HepG2 (cell line): Measurements from ENCODE around the gene MYO3B. TPM values are rescaled to one million over a fixed set of nuclear protein-coding genes. Genes with fewer than 3 reads are reported as not detected.

Experiments
- ATAC-seq: fragments of 200-7000 bp; cut with Tn5 transposase; 3 replicates; pipeline ENCODE4 v1.9.1; 2020; ENCODE audit warnings: mild to moderate bottlenecking, moderate library complexity
- BruUV-seq: library from RNA; stranded (reverse); fragments of 400-500 nt; replicated peaks from 2 replicates; lab custom pipeline; 2021; lab: Mats Ljungman, UMichigan
- CTCF ChIA-PET: fragments of 300-600 bp; formaldehyde crosslinking; extraction: SDS; loops from one replicate; lab custom pipeline; 2021; ENCODE audit warnings: low total read pairs, inconsistent platforms, low intra/inter-chr PET ratio; lab: Yijun Ruan, JAX
- POLR2A ChIA-PET: fragments of 350-600 bp; sonication (Branson Sonifier 250); formaldehyde crosslinking; loops from one replicate; lab custom pipeline; 2020; ENCODE audit warnings: antibody characterized with exemption, inconsistent platforms; lab: Yijun Ruan, JAX
- DNase-seq: peaks from one replicate; pipeline ENCODE4 v3.0.0-alpha.2; 2015; ENCODE audit warnings: low spot score
- FAIRE-seq: peaks from 3 replicates; lab custom pipeline; 2011; peaks lifted over from hg19 to GRCh38; lab: Jason Lieb, UNC
- H2AFZ ChIP-seq: one replicate; pipeline ENCODE4 v1.6.1; 2011; ENCODE audit warnings: low read length, inconsistent platforms
- H3K27ac ChIP-seq: fragments of 300-600 bp; 3 replicates; pipeline ENCODE4 v1.8.0; 2011; ENCODE audit warnings: mixed run types, mild to moderate bottlenecking, mixed read lengths, low read length, inconsistent platforms; ENCODE audit not compliant: insufficient read depth; ENCODE audit errors: extremely low read length
- H3K27me3 ChIP-seq, 2 experiments: fragments of 200-600 bp in 1 of 2; 2 replicates in 1 of 2; 3 replicates in 1 of 2; pipeline versions ENCODE4 v1.6.0 to v1.8.0; 2011; ENCODE audit warnings: low read length in 2 of 2, mild to moderate bottlenecking in 2 of 2, moderate library complexity in 2 of 2, inconsistent platforms in 1 of 2; ENCODE audit not compliant: insufficient read depth in 2 of 2, control insufficient read depth in 1 of 2
- H3K36me3 ChIP-seq, 2 experiments: fragments of 200-600 bp in 1 of 2; replicated peaks in 1 of 2; 2 replicates in 1 of 2; 3 replicates in 1 of 2; pipeline versions ENCODE4 v1.5.1 to v1.8.0; 2011; ENCODE audit warnings: low read length in 2 of 2, inconsistent platforms in 1 of 2; ENCODE audit not compliant: insufficient read depth in 2 of 2, control insufficient read depth in 1 of 2
- H3K4me1 ChIP-seq: 2 replicates; pipeline ENCODE4 v1.5.1; 2012; ENCODE audit warnings: low read length, inconsistent platforms; ENCODE audit not compliant: insufficient read depth
- H3K4me2 ChIP-seq: 2 replicates; pipeline ENCODE4 v1.6.0; 2011; ENCODE audit warnings: low read depth, low read length, inconsistent platforms
- H3K4me3 ChIP-seq, 3 experiments: fragments of 200-600 bp in 1 of 3; sonication (generic), shearing (Covaris generic) in 1 of 3; replicated peaks in 1 of 3; 2 replicates each; pipeline ENCODE4 v1.5.1; 2011 to 2016; ENCODE audit warnings: low read length in 3 of 3, inconsistent platforms in 2 of 3, low read depth in 2 of 3, mild to moderate bottlenecking in 2 of 3, control low read depth in 1 of 3, mixed read lengths in 1 of 3; ENCODE audit not compliant: insufficient read depth in 1 of 3
- H3K79me2 ChIP-seq: one replicate; pipeline ENCODE4 v1.6.1; 2011; ENCODE audit warnings: low read length, inconsistent platforms; ENCODE audit not compliant: insufficient read depth
- H3K9ac ChIP-seq: 2 replicates; pipeline ENCODE4 v1.6.0; 2011; ENCODE audit warnings: mild to moderate bottlenecking, low read depth, low read length, inconsistent platforms; ENCODE audit not compliant: insufficient read depth
- H3K9me3 ChIP-seq: 2 replicates; pipeline ENCODE4 v1.5.1; 2012; ENCODE audit warnings: mild to moderate bottlenecking, low read length
- H4K20me1 ChIP-seq: 2 replicates; pipeline ENCODE4 v1.6.0; 2011; ENCODE audit warnings: inconsistent platforms, mild to moderate bottlenecking, low read length, moderate library complexity; ENCODE audit not compliant: insufficient read depth
- FOSL2 ChIP-seq: sonication (generic); formaldehyde crosslinking; IDR thresholded peaks from 2 replicates; pipeline ENCODE4 v1.4.0; 2020; ENCODE audit warnings: missing genetic modification reagents
- IRF2 ChIP-seq: IDR thresholded peaks from 2 replicates; pipeline ENCODE4 v1.6.1; 2018; ENCODE audit warnings: missing genetic modification reagents, missing compliant biosample characterization
- ISL2 ChIP-seq: sonication (generic); formaldehyde crosslinking; IDR thresholded peaks from 2 replicates; pipeline ENCODE4 v1.5.0; 2020; ENCODE audit warnings: missing genetic modification reagents
- JDP2 ChIP-seq: sonication (generic); formaldehyde crosslinking; IDR thresholded peaks from 2 replicates; pipeline ENCODE4 v1.8.1; 2022; ENCODE audit warnings: missing genetic modification reagents, borderline replicate concordance
- MEIS1 ChIP-seq: sonication (generic); formaldehyde crosslinking; IDR thresholded peaks from 2 replicates; pipeline ENCODE4 v1.9.0; 2021; ENCODE audit warnings: mild to moderate bottlenecking, missing genetic modification reagents, moderate library complexity, borderline replicate concordance
- NR2F1 ChIP-seq, 2 experiments: fragments of 450-650 bp in 1 of 2; formaldehyde crosslinking in 1 of 2; IDR thresholded peaks; 2 replicates each; pipeline versions ENCODE4 v1.5.0 to v1.6.1; 2016 to 2020; ENCODE audit warnings: mild to moderate bottlenecking in 1 of 2, missing compliant biosample characterization in 1 of 2, missing genetic modification reagents in 1 of 2, moderate library complexity in 1 of 2
- NR2F6 ChIP-seq, 2 experiments: IDR thresholded peaks; 2 replicates each; pipeline ENCODE4 v1.6.1; 2016; ENCODE audit warnings: antibody characterized with exemption in 1 of 2, mild to moderate bottlenecking in 1 of 2
- RXRA ChIP-seq: sonication (generic); formaldehyde crosslinking; IDR thresholded peaks from 2 replicates; pipeline ENCODE4 v1.5.1; 2020; ENCODE audit warnings: missing genetic modification reagents
- SIN3A ChIP-seq: IDR thresholded peaks from 2 replicates; pipeline ENCODE4 v1.6.1; 2011; ENCODE audit warnings: low read depth, mild to moderate bottlenecking, control low read depth, low read length, borderline replicate concordance
- SOX13 ChIP-seq, 3 experiments: fragments of 450-650 bp in 1 of 3; sonication (generic) in 1 of 3; formaldehyde crosslinking in 1 of 3; IDR thresholded peaks in 2 of 3; conservative IDR thresholded peaks in 1 of 3; 2 replicates each; pipeline versions ENCODE4 v1.5.0 to v1.6.1; 2016 to 2020; ENCODE audit warnings: antibody characterized with exemption in 1 of 3, mild to moderate bottlenecking in 1 of 3, missing compliant biosample characterization in 1 of 3, missing genetic modification reagents in 1 of 3, moderate library complexity in 1 of 3
- ZFAT ChIP-seq: sonication (generic); formaldehyde crosslinking; conservative IDR thresholded peaks from 2 replicates; pipeline ENCODE4 v1.8.1; 2023; ENCODE audit warnings: missing genetic modification reagents, inconsistent platforms
- ZFP90 ChIP-seq: sonication (generic); formaldehyde crosslinking; IDR thresholded peaks from 2 replicates; pipeline ENCODE4 v1.8.0; 2022; ENCODE audit warnings: missing genetic modification reagents, mild to moderate bottlenecking, inconsistent platforms, borderline replicate concordance
- ZFYVE20 ChIP-seq: sonication (generic); formaldehyde crosslinking; IDR thresholded peaks from 2 replicates; pipeline ENCODE4 v1.8.0; 2023; ENCODE audit warnings: low read depth, mild to moderate bottlenecking, moderate library complexity, missing genetic modification reagents, borderline replicate concordance
- ZMYM4 ChIP-seq: sonication (generic); formaldehyde crosslinking; IDR thresholded peaks from 2 replicates; pipeline ENCODE4 v1.8.1; 2023; ENCODE audit warnings: mild to moderate bottlenecking, missing genetic modification reagents
- ZNF615 ChIP-seq: sonication (generic); formaldehyde crosslinking; IDR thresholded peaks from 2 replicates; pipeline ENCODE4 v1.5.0; 2020; ENCODE audit warnings: mild to moderate bottlenecking, missing genetic modification reagents, borderline replicate concordance
- ZNF878 ChIP-seq: sonication (generic); formaldehyde crosslinking; IDR thresholded peaks from 2 replicates; pipeline ENCODE4 v1.8.1; 2023; ENCODE audit warnings: mild to moderate bottlenecking, missing genetic modification reagents, moderate library complexity
- WGBS: methylation state at CpG from one replicate; pipeline ENCODE4 v1.1.6; 2017; ENCODE audit warnings: low lambda C conversion rate; 5-methylcytosine and 5-hydroxymethylcytosine counted together
- in situ Hi-C: cut with HindIII; loops from 2 replicates; pipeline ENCODE4 v1.10.0; 2017; ENCODE audit warnings: low pct_unique_long_range_greater_than_20kb; ENCODE audit not compliant: extremely low pct_ligation_motif_present
- intact Hi-C: fragments of 100-400 bp; cut with micrococcal nuclease; formaldehyde crosslinking; loops from one replicate; pipeline ENCODE4 v1.10.0; 2022; ENCODE audit not compliant: unreplicated experiment
- polyA plus RNA-seq, 8 experiments: library from polyadenylated mRNA; depleted of rRNA in 3 of 8; stranded (reverse) in 7 of 8; unstranded in 1 of 8; fragments of >200 nt; fragmentation: Illumina TruSeq in 4 of 8; extraction: Trizol in 4 of 8; gene quantifications; 2 replicates each; pipeline versions ENCODE4 v1.2.1 to v1.2.3, GENCODE V29; 2011 to 2016; ENCODE audit warnings: low read depth in 4 of 8, missing spikeins in 1 of 8, mixed read lengths in 1 of 8; ENCODE audit not compliant: insufficient read depth in 1 of 8
- total RNA-seq, 5 experiments: library from RNA; depleted of rRNA; stranded (reverse); fragments of >200 nt; fragmentation: Illumina TruSeq; extraction: Trizol; gene quantifications; 2 replicates each; pipeline ENCODE4 v1.2.3, GENCODE V29; 2016; ENCODE audit warnings: low read depth in 1 of 5
- TF ChIP-seq, protein P1 (sequence below): sonication (generic); formaldehyde crosslinking; IDR thresholded peaks from 2 replicates; pipeline ENCODE4 v1.5.1; 2020; ENCODE audit warnings: missing genetic modification reagents, mild to moderate bottlenecking, borderline replicate concordance
- TF ChIP-seq, protein P2 (sequence below): IDR thresholded peaks from 2 replicates; pipeline ENCODE4 v1.6.1; 2016; ENCODE audit warnings: low read depth
- TF ChIP-seq, protein P3 (sequence below): sonication (generic); formaldehyde crosslinking; IDR thresholded peaks from 2 replicates; pipeline ENCODE4 v1.5.1; 2020; ENCODE audit warnings: mild to moderate bottlenecking, missing genetic modification reagents

Gene MYO3B
- total and polyA plus RNA-seq, 2 of the 13 experiments (the other 11 are each of a cell fraction or from before 2014, with no cell fraction given): 0.01 TPM; not detected in 1

DNA sequence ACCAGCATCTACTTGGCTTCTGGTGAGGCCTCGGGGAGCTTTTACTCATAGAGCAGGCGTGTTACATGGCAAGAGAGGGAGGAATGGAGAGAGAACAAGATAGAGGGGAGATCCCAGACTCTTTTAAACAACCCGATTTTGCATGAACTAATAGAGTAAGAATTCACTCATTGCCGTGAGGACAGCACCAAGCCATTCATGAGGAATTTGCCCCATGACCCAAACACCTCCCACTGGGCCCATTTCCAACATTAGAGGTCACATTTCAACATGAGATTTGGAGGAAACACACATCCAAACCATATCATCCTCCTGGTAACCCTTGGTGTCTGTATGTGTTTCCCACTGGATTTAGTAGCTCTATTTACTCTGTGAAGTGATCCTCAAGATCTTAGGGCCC is 287.3 kb downstream of the MYO3B start:
- no peak overlapping the region for H2AFZ ChIP-seq
- in situ Hi-C loops (no loop called here), intact Hi-C loops (no loop called here)
- DNase-seq (peak; percentile 68), FAIRE-seq (no peak), ATAC-seq (peak; percentile 63)
- ChIA-PET CTCF (no interaction called here), POLR2A (interaction anchor here (0.6 to 2.2 kb wide), 2 partner anchors 9 to 250 kb away, joined by 3 to 12 read pairs; partner anchors contain the start of gene SP5)
- H3K4me2 ChIP-seq: peak overlapping the region; percentile 0; the same call in 1 of the 2 replicates
- no peaks in the 10 kb centered on the region for H4K20me1 ChIP-seq
- H3K79me2 ChIP-seq: no peaks in the 10 kb centered on the region
- BruUV-seq: no TSS peak
- H3K36me3 ChIP-seq: no peaks in the 10 kb centered on the region
- no peak overlapping the region for H3K27ac ChIP-seq
- no peak overlapping the region for H3K9ac ChIP-seq
- no peaks in the 10 kb centered on the region for H3K27me3 ChIP-seq
- H3K9me3 ChIP-seq: no peaks in the 10 kb centered on the region
- 70% methylated on average over 4 of the region's 4 CpGs for WGBS
- no peak overlapping the region for H3K4me3 ChIP-seq
- peaks cover 66% of the 10 kb centered on the region for H3K4me1 ChIP-seq
- TF ChIP-seq, protein P1, sequence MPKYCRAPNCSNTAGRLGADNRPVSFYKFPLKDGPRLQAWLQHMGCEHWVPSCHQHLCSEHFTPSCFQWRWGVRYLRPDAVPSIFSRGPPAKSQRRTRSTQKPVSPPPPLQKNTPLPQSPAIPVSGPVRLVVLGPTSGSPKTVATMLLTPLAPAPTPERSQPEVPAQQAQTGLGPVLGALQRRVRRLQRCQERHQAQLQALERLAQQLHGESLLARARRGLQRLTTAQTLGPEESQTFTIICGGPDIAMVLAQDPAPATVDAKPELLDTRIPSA: no peak
- no peak for TF ChIP-seq ZNF878 (CRISPR knock-in tag)
- TF ChIP-seq RXRA (CRISPR knock-in tag): no peak
- no peak for TF ChIP-seq ZFAT (CRISPR knock-in tag)
- TF ChIP-seq FOSL2: no peak
- no peak for TF ChIP-seq ISL2 (CRISPR knock-in tag)
- peak; percentile 20; the same call in 1 of the 2 replicates for TF ChIP-seq NR2F6 (IDR thresholded peaks at IDR 0.05)
- TF ChIP-seq NR2F6 (CRISPR knock-in tag; IDR thresholded peaks at IDR 0.05): 0 out of 2 replicates have a peak, but pooled peaks have one; percentile 8
- TF ChIP-seq SOX13 (IDR thresholded peaks at IDR 0.05): no peak
- TF ChIP-seq SOX13 (CRISPR knock-in tag; conservative IDR thresholded peaks at IDR 0.05 in 1 of 2, IDR thresholded peaks at IDR 0.05 in 1 of 2): 0 out of 4 replicates have a peak, but pooled peaks of 1 of the 2 experiments have one; percentile 14
- no peak for TF ChIP-seq ZNF615 (CRISPR knock-in tag)
- no peak for TF ChIP-seq IRF2 (CRISPR knock-in tag)
- no peak for TF ChIP-seq JDP2
- no peak for TF ChIP-seq ZFP90 (CRISPR knock-in tag)
- TF ChIP-seq ZMYM4 (CRISPR knock-in tag): 0 out of 2 replicates have a peak, but pooled peaks have one; percentile 27
- TF ChIP-seq ZFYVE20: no peak
- TF ChIP-seq MEIS1: no peak
- TF ChIP-seq SIN3A: no peak
- TF ChIP-seq, protein P2, sequence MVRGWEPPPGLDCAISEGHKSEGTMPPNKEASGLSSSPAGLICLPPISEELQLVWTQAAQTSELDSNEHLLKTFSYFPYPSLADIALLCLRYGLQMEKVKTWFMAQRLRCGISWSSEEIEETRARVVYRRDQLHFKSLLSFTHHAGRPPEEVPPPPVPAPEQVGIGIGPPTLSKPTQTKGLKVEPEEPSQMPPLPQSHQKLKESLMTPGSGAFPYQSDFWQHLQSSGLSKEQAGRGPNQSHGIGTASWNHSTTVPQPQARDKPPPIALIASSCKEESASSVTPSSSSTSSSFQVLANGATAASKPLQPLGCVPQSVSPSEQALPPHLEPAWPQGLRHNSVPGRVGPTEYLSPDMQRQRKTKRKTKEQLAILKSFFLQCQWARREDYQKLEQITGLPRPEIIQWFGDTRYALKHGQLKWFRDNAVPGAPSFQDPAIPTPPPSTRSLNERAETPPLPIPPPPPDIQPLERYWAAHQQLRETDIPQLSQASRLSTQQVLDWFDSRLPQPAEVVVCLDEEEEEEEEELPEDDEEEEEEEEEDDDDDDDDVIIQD: peak; percentile 14; the same call in 1 of the 2 replicates
- TF ChIP-seq, protein P3, sequence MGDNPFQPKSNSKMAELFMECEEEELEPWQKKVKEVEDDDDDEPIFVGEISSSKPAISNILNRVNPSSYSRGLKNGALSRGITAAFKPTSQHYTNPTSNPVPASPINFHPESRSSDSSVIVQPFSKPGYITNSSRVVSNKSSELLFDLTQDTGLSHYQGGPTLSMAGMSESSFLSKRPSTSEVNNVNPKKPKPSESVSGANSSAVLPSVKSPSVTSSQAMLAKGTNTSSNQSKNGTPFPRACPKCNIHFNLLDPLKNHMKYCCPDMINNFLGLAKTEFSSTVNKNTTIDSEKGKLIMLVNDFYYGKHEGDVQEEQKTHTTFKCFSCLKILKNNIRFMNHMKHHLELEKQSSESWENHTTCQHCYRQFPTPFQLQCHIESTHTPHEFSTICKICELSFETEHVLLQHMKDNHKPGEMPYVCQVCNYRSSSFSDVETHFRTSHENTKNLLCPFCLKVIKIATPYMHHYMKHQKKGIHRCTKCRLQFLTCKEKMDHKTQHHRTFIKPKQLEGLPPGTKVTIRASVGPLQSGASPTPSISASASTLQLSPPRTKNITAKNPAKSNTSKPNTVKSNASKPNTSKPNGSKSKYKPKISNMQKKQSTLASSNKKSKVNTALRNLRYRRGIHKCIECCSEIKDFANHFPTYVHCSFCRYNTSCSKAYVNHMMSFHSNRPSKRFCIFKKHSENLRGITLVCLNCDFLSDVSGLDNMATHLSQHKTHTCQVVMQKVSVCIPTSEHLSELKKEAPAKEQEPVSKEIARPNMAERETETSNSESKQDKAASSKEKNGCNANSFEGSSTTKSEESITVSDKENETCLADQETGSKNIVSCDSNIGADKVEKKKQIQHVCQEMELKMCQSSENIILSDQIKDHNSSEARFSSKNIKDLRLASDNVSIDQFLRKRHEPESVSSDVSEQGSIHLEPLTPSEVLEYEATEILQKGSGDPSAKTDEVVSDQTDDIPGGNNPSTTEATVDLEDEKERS: no peak
- peak in 1 of 2 experiments; percentile 30; a peak in 1 of 4 replicates for TF ChIP-seq NR2F1 (CRISPR knock-in tag; IDR thresholded peaks at IDR 0.05)
